Caco-2 (cell line): ENCODE data around the gene CNOT6. TPM values are rescaled to one million over a fixed set of nuclear protein-coding genes. Genes with fewer than 3 reads are reported as not detected.

Source experiments
- BruUV-seq: library from RNA; stranded (reverse); fragments of 400-500 nt; replicated peaks from 2 replicates; lab custom pipeline; 2021; lab: Mats Ljungman, UMichigan
- CTCF ChIA-PET: fragments of 300-600 bp; sonication (Branson Sonifier 250); formaldehyde crosslinking; loops from one replicate; lab custom pipeline; 2022; ENCODE audit warnings: antibody characterized with exemption; lab: Charles Lee
- POLR2A ChIA-PET: fragments of 300-600 bp; sonication (Branson Sonifier 250); formaldehyde crosslinking; loops from one replicate; lab custom pipeline; 2022; ENCODE audit warnings: antibody characterized with exemption; lab: Charles Lee
- DNase-seq, 2 experiments: peaks; one replicate each; pipeline versions ENCODE4 v3.0.0 to v3.0.0-alpha.2; 2020 to 2022
- H3K27me3 ChIP-seq: replicated peaks from 2 replicates; pipeline ENCODE4 v1.6.0; 2011; ENCODE audit warnings: low read length; ENCODE audit not compliant: control insufficient read depth, insufficient read depth
- H3K36me3 ChIP-seq: 2 replicates; pipeline ENCODE4 v1.5.1; 2011; ENCODE audit warnings: low read length; ENCODE audit not compliant: control insufficient read depth, insufficient read depth
- H3K4me1 ChIP-seq: fragments of 250-450 bp; sonication (Bioruptor Pico); 2 replicates; pipeline ENCODE4 v1.5.1; 2020; ENCODE audit warnings: mild to moderate bottlenecking
- H3K4me3 ChIP-seq: 2 replicates; pipeline ENCODE4 v1.5.1; 2011; ENCODE audit warnings: low read depth, mild to moderate bottlenecking, control low read depth, low read length
- H3K9me3 ChIP-seq: fragments of 250-450 bp; sonication (Bioruptor Pico); 2 replicates; pipeline ENCODE4 v1.5.1; 2020; ENCODE audit warnings: mild to moderate bottlenecking, moderate library complexity
- H3K27ac Mint-ChIP-seq: one replicate; pipeline ENCODE4 v1.8.0; 2022; ENCODE audit warnings: mixed read lengths; ENCODE audit not compliant: unreplicated experiment
- H3K27me3 Mint-ChIP-seq: one replicate; pipeline ENCODE4 v1.8.0; 2022; ENCODE audit warnings: mixed read lengths; ENCODE audit not compliant: insufficient read depth, unreplicated experiment
- H3K36me3 Mint-ChIP-seq: one replicate; pipeline ENCODE4 v1.8.0; 2022; ENCODE audit warnings: mild to moderate bottlenecking, mixed read lengths; ENCODE audit not compliant: insufficient read depth, unreplicated experiment
- H3K4me1 Mint-ChIP-seq: one replicate; pipeline ENCODE4 v1.8.0; 2022; ENCODE audit warnings: low read depth, mixed read lengths; ENCODE audit not compliant: unreplicated experiment
- H3K4me3 Mint-ChIP-seq: one replicate; pipeline ENCODE4 v1.8.0; 2022; ENCODE audit warnings: mild to moderate bottlenecking, moderate library complexity, mixed read lengths; ENCODE audit not compliant: unreplicated experiment
- H3K9me3 Mint-ChIP-seq: one replicate; pipeline ENCODE4 v1.8.0; 2022; ENCODE audit warnings: mixed read lengths; ENCODE audit not compliant: unreplicated experiment
- CTCF ChIP-seq, 2 experiments: fragments of 200-600 bp in 1 of 2; IDR thresholded peaks; 1 replicate in 1 of 2; 2 replicates in 1 of 2; pipeline versions ENCODE4 v1.5.1 to v1.8.0; 2011 to 2022; ENCODE audit warnings: antibody characterized with exemption in 1 of 2, control low read depth in 1 of 2, inconsistent platforms in 1 of 2, low read depth in 1 of 2, low read length in 1 of 2, mild to moderate bottlenecking in 1 of 2, moderate library complexity in 1 of 2; ENCODE audit not compliant: insufficient read depth in 1 of 2, severe bottlenecking in 1 of 2, unreplicated experiment in 1 of 2
- intact Hi-C: fragments of 100-400 bp; cut with micrococcal nuclease; formaldehyde crosslinking; loops from one replicate; pipeline ENCODE4 v1.10.0; 2022; ENCODE audit not compliant: unreplicated experiment
- total RNA-seq: library from RNA; stranded (reverse); gene quantifications from 2 replicates; pipeline ENCODE4 v1.2.3, GENCODE V29; 2022

The CNOT6 gene
- total RNA-seq, 1 experiment from 2014 or later: 46.3 TPM

GRCh38 chr5:180596668-180597231 is 102.6 kb downstream of the CNOT6 start:
- Histone ChIP-seq H3K27me3 (no peaks in the 10 kb centered on the region), H3K4me3 (no peak overlapping the region), H3K9me3 (no peaks in the 10 kb centered on the region), H3K36me3 (no peaks in the 10 kb centered on the region), H3K4me1 (no peaks in the 10 kb centered on the region)
- no peaks in the 10 kb centered on the region for H3K36me3 Mint-ChIP-seq
- H3K27ac Mint-ChIP-seq: no peak overlapping the region
- ChIA-PET CTCF (interaction anchor here (0.7 kb wide), 1 partner anchor 349 kb away, joined by 3 read pairs; no protein-coding TSS in a partner anchor), POLR2A (no interaction called here)
- H3K4me3 Mint-ChIP-seq: no peak overlapping the region
- no TSS peak for BruUV-seq
- DNase-seq: peak in 1 of 2 experiments; percentile 33
- H3K9me3 Mint-ChIP-seq: no peaks in the 10 kb centered on the region
- no peak for TF ChIP-seq CTCF (IDR thresholded peaks at IDR 0.05; ENCODE audit: insufficient read depth in 1 of 2, low read depth in 1 of 2, low read length in 1 of 2, severe bottlenecking in 1 of 2, unreplicated experiment in 1 of 2)
- H3K27me3 Mint-ChIP-seq: peaks cover 3% of the 10 kb centered on the region
- intact Hi-C loops: no loop called here
- H3K4me1 Mint-ChIP-seq: no peaks in the 10 kb centered on the region

GRCh38 chr5:180598316-180598701 is 104.1 kb downstream of the CNOT6 start:
- CTCF ChIA-PET: no interaction called here
- DNase-seq: no peak
- no peaks in the 10 kb centered on the region for H3K36me3 ChIP-seq
- BruUV-seq: no TSS peak
- no peak overlapping the region for H3K4me3 ChIP-seq
- Mint-ChIP-seq H3K27me3 (no peaks in the 10 kb centered on the region), H3K27ac (no peak overlapping the region), H3K4me1 (no peaks in the 10 kb centered on the region), H3K4me3 (no peak overlapping the region), H3K9me3 (no peaks in the 10 kb centered on the region), H3K36me3 (no peaks in the 10 kb centered on the region)
- intact Hi-C loops: no loop called here
- POLR2A ChIA-PET: no interaction called here
- H3K4me1 ChIP-seq: no peaks in the 10 kb centered on the region
- H3K27me3 ChIP-seq: no peaks in the 10 kb centered on the region
- H3K9me3 ChIP-seq: no peaks in the 10 kb centered on the region
- no peak for TF ChIP-seq CTCF (IDR thresholded peaks at IDR 0.05; ENCODE audit: insufficient read depth in 1 of 2, low read depth in 1 of 2, low read length in 1 of 2, severe bottlenecking in 1 of 2, unreplicated experiment in 1 of 2)

GRCh38 chr5:180598797-180599589 is 104.8 kb downstream of the CNOT6 start:
- ChIA-PET POLR2A (no interaction called here), CTCF (no interaction called here)
- Mint-ChIP-seq H3K4me1 (no peaks in the 10 kb centered on the region), H3K4me3 (no peak overlapping the region), H3K27me3 (no peaks in the 10 kb centered on the region), H3K36me3 (no peaks in the 10 kb centered on the region), H3K27ac (no peak overlapping the region), H3K9me3 (no peaks in the 10 kb centered on the region)
- Histone ChIP-seq H3K9me3 (no peaks in the 10 kb centered on the region), H3K4me3 (no peak overlapping the region), H3K4me1 (no peaks in the 10 kb centered on the region), H3K27me3 (no peaks in the 10 kb centered on the region), H3K36me3 (no peaks in the 10 kb centered on the region)
- no peak for TF ChIP-seq CTCF (IDR thresholded peaks at IDR 0.05; ENCODE audit: insufficient read depth in 1 of 2, low read depth in 1 of 2, low read length in 1 of 2, severe bottlenecking in 1 of 2, unreplicated experiment in 1 of 2)
- intact Hi-C loops: no loop called here
- BruUV-seq: no TSS peak
- DNase-seq: no peak
